ENCODE measurements around the gene CHRM4.
A peak's percentile ranks its signal among the peaks of the same experiment; 100 is the strongest.

The CHRM4 gene

DNA sequence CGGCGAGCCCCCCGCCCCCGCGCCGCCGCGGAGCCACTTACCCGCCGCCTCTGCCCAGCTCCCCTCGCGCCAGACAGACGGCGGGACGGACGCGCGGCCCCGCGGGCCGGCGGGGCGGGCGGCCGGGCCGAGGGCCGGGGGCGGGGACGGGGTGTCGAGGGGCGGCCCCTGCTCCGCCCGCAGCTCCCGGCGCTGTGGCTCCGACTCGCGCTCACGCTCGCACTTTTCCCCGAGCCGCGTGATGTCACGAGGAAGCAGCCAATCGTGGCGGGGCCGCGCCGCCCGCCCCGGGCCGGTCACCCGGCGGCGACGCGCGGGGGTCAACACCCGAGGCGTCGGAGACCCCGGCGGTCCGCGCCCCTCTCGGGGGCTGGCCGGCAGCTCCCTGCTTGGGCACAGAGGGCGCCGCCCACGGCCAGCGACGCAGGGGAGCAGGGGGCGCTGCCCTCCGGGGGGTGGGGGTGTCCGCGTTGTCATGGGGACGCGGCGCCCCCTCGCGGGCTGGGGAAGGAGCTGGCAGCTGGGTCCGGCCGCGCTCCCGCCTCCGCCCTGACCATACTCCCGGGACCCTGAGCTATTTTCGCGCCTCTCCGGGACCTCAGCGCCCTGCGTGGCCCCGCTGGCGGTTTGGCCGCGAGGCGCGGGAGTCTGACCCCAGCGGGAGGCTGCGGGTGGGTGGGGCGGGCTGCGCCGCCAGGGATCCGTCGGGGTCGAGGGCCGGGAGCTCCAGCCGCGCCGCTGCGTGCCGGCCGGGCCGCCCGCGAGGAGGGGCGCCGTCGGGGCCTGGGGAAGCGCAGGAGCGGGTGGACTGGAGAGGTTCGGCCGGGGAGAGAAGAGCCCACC lies at the start of gene CHRM4:
Gene CHRM4 (minus strand): TSS at position 199 of the 843 bp plus-strand sequence. CDS start 5,219 bp downstream, outside the sequence.
- peak within 1 kb of the TSS; percentile 78 for H3K4me3 Mint-ChIP-seq
- no peak within 1 kb of the TSS for H3K27ac Mint-ChIP-seq

DNA sequence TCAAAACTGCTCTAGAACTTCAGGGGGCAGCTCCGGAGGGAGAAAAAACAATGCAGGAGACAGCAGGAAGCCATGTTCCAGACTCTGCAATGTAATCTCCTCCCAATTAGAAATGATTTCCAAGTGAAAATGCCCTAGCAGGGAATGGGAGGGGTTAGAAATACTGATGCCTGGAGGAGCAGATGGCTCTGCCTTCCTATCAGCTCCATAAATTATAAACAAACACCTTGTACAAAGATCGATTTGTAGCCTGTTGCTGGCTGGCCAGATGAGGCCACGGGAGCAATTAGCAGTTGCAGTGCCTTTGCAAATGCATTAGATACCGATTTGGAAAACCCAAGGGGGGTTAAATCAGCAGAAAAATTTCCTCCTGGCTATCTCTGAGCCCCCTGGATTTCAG lies 46.6 kb upstream of the CHRM4 start:
- Mint-ChIP-seq H3K27ac (no peak overlapping the region), H3K4me3 (no peak overlapping the region), H3K9me3 (no peaks in the 10 kb centered on the region), H3K36me3 (ENCODE audit: low read depth) (peaks cover 16% of the 10 kb centered on the region), H3K4me1 (ENCODE audit: low read depth) (no peaks in the 10 kb centered on the region), H3K27me3 (ENCODE audit: low read depth) (no peaks in the 10 kb centered on the region)
- DNase-seq (ENCODE audit: low spot score): no peak

More for the DNA sequence above, at the start of gene CHRM4:
- Mint-ChIP-seq H3K4me1 (ENCODE audit: low read depth) (peaks cover 11% of the 10 kb centered on the region), H3K9me3 (no peaks in the 10 kb centered on the region), H3K27me3 (ENCODE audit: low read depth) (peaks cover 52% of the 10 kb centered on the region), H3K36me3 (ENCODE audit: low read depth) (peaks cover 2% of the 10 kb centered on the region)
- no peak for DNase-seq (ENCODE audit: low spot score)

DNA sequence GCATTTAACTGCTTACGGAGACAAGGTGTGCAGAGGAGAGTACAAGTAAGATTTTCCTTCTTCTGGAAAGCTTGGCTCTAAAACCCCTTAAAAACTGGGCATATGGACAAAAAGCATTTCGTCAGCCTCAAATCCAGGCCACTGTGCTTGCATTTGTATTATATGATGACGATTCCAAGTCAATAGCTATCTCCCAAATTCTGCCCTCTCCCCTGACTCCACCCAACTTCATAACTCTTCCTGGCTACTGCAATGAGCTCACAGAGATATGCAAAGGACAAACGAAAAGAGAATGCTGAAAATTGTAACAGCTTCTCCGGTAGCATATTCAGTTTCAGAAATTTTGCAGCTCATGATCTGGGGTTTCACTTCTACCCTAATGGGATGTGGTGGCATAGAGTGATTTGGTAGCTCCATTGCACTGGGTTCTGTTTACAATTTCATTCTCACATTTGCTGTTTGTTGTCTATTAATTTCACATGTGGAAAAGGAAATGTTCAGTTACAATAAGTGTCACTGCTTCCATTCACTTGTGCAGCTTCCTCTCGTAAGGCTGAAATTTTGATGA lies 45.6 kb upstream of the CHRM4 start:
- no peak overlapping the region for H3K4me3 Mint-ChIP-seq
- no peak for DNase-seq (ENCODE audit: low spot score)
- no peaks in the 10 kb centered on the region for H3K27me3 Mint-ChIP-seq (ENCODE audit: low read depth)
- no peaks in the 10 kb centered on the region for H3K4me1 Mint-ChIP-seq (ENCODE audit: low read depth)
- no peak overlapping the region for H3K27ac Mint-ChIP-seq
- no peaks in the 10 kb centered on the region for H3K9me3 Mint-ChIP-seq
- peaks cover 17% of the 10 kb centered on the region for H3K36me3 Mint-ChIP-seq (ENCODE audit: low read depth)

DNA sequence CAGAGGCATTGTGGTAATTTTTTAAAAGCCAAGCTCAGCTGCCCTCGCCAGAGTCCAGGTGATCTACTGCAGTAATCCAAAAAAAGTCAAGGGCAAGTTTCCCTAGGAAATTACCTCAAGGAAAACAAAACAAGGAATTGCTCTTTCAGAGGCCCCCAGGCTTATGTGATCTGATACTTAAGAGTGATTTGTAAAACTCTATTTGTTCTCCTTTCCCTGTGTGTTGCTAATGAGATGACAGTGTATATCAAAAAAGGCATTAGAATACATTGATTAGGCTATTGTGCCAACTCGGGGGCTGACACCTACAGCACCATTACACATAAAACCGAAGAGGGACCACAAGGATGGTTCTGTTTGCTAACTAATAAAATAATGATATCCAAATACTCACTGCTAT lies 44.5 kb upstream of the CHRM4 start:
- H3K9me3 Mint-ChIP-seq: no peaks in the 10 kb centered on the region
- no peak overlapping the region for H3K27ac Mint-ChIP-seq
- H3K4me1 Mint-ChIP-seq (ENCODE audit: low read depth): no peaks in the 10 kb centered on the region
- H3K36me3 Mint-ChIP-seq (ENCODE audit: low read depth): peaks cover 18% of the 10 kb centered on the region
- no peaks in the 10 kb centered on the region for H3K27me3 Mint-ChIP-seq (ENCODE audit: low read depth)
- DNase-seq (ENCODE audit: low spot score): no peak
- no peak overlapping the region for H3K4me3 Mint-ChIP-seq

DNA sequence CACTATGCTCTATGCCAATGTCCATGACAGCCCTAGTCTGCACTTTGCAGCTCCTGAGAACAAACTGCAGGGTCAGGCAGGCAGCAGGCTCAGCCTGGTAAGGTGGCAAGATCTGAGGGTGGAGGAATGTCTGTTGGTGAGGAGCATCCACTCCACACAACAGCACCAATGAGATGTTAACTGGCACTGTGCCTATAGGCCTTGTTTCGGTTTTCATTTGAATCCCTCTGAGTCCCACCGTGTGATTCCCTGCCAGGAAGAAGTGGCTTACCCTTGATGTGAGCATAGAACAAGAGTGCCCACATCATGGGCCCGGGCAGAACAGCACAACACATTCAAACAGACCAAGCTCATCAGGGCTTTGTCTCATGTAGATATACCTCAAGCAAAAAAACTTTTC lies 44.1 kb upstream of the CHRM4 start:
- no peaks in the 10 kb centered on the region for H3K27me3 Mint-ChIP-seq (ENCODE audit: low read depth)
- H3K4me3 Mint-ChIP-seq: no peak overlapping the region
- no peaks in the 10 kb centered on the region for H3K9me3 Mint-ChIP-seq
- peaks cover 16% of the 10 kb centered on the region for H3K36me3 Mint-ChIP-seq (ENCODE audit: low read depth)
- no peak overlapping the region for H3K27ac Mint-ChIP-seq
- no peak for DNase-seq (ENCODE audit: low spot score)
- H3K4me1 Mint-ChIP-seq (ENCODE audit: low read depth): no peaks in the 10 kb centered on the region

DNA sequence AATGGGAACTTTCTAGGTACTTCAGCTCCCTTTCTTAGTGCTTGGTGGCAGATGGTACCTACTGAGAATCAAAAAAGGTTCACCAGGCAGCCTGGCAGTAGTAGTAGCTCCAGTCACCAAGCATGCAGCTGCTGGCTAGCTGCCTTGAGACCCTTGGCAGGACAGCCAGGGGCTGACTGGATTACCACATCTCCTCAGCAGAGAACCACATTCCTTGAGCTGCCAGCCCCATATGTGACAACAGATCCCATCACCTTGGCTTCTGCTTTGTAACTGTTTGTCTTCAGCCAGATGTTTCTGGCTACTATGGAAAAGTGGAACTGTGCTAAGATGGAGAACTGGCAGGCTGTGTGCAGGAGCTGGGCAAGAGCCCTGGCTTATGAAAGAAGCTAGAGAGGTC lies 39.6 kb upstream of the CHRM4 start:
- no peaks in the 10 kb centered on the region for H3K27me3 Mint-ChIP-seq (ENCODE audit: low read depth)
- H3K4me1 Mint-ChIP-seq (ENCODE audit: low read depth): no peaks in the 10 kb centered on the region

DNA sequence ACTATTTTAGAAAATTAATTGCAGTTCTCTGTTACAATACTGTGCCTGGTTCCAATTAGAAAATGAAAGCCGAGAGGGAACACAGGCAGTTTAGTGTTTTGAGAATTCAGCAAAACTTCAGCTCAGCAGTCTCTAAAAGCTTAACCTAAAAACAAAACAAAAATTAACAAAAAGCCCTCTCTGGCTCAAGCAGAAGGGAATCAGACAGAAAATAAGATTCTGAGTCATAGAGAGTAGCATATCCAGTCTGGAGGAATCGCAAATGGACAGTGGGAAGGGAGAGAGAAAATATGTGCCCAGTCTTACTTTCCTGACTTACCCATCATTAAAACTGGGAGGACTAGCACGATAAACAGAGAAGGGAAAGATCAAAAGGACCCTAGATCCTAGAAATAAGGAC lies 38.1 kb upstream of the CHRM4 start:
- no peaks in the 10 kb centered on the region for H3K27me3 Mint-ChIP-seq (ENCODE audit: low read depth)
- no peak for DNase-seq (ENCODE audit: low spot score)
- no peak overlapping the region for H3K4me3 Mint-ChIP-seq
- H3K27ac Mint-ChIP-seq: no peak overlapping the region
- H3K9me3 Mint-ChIP-seq: no peaks in the 10 kb centered on the region
- no peaks in the 10 kb centered on the region for H3K4me1 Mint-ChIP-seq (ENCODE audit: low read depth)
- peaks cover 17% of the 10 kb centered on the region for H3K36me3 Mint-ChIP-seq (ENCODE audit: low read depth)

More for the DNA sequence above, 39.6 kb upstream of the CHRM4 start:
- no peak overlapping the region for H3K4me3 Mint-ChIP-seq
- no peak for DNase-seq (ENCODE audit: low spot score)
- H3K9me3 Mint-ChIP-seq: no peaks in the 10 kb centered on the region
- H3K36me3 Mint-ChIP-seq (ENCODE audit: low read depth): peaks cover 17% of the 10 kb centered on the region
- no peak overlapping the region for H3K27ac Mint-ChIP-seq

DNA sequence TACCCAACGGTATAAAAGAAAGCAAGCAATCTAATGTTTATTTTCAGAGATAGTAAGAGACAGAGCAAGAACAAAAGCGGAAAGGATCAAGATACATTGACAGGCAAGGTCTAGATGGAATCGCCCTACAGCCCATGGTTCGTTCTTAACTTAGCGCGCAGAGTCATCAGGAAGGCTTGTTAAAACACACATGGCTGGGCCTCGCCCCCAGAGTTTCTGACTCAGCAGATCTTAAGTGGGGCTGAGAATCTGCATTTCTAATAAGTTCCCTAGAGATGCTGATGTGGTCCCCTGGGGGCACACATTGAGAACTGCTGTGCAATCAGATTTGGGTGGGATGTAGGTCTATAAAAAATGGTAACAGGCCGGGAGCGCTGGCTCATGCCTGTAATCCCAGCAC lies 35.8 kb upstream of the CHRM4 start:
- H3K36me3 Mint-ChIP-seq (ENCODE audit: low read depth): peaks cover 10% of the 10 kb centered on the region
- H3K9me3 Mint-ChIP-seq: no peaks in the 10 kb centered on the region
- no peak overlapping the region for H3K4me3 Mint-ChIP-seq
- H3K4me1 Mint-ChIP-seq (ENCODE audit: low read depth): no peaks in the 10 kb centered on the region
- H3K27ac Mint-ChIP-seq: no peak overlapping the region
- DNase-seq (ENCODE audit: low spot score): no peak
- no peaks in the 10 kb centered on the region for H3K27me3 Mint-ChIP-seq (ENCODE audit: low read depth)

DNA sequence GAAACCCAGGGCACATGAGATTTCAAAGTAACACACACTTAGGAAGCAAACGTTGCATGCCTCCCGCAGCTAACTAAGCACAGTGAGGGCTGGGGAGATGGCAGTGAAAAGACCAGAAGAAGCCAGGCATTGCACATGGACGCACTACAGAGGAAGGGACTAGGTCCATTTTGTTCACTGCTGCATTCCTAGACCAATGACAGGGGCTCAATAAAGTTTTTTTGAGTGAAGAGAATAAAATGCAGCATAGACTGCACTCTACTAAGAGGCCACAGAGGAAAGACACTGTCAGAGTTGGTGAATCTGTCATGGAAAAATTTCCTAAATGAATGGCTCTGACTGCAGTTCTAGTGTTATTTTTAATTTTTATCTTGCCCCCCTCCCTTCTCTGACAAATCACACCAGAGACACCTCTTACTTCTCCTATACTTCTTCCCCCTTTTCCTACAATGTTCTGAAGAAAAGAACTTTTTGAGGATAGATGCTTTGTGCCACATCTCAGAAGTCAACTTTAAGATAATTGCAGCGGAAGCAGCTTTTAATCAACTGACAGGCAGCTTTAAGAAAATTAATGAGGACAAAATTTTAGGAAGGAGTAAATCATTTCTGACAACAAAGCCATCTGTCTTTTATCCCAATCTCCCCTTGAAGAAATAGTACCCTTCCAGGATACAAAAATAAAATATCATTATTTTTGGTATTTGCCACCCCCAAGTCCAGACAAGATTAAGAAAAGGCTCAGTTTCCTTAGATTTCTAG lies 34.8 kb upstream of the CHRM4 start:
- H3K27ac Mint-ChIP-seq: no peak overlapping the region
- peaks cover 9% of the 10 kb centered on the region for H3K36me3 Mint-ChIP-seq (ENCODE audit: low read depth)
- no peak overlapping the region for H3K4me3 Mint-ChIP-seq
- H3K9me3 Mint-ChIP-seq: no peaks in the 10 kb centered on the region
- no peaks in the 10 kb centered on the region for H3K4me1 Mint-ChIP-seq (ENCODE audit: low read depth)
- no peak for DNase-seq (ENCODE audit: low spot score)
- no peaks in the 10 kb centered on the region for H3K27me3 Mint-ChIP-seq (ENCODE audit: low read depth)

DNA sequence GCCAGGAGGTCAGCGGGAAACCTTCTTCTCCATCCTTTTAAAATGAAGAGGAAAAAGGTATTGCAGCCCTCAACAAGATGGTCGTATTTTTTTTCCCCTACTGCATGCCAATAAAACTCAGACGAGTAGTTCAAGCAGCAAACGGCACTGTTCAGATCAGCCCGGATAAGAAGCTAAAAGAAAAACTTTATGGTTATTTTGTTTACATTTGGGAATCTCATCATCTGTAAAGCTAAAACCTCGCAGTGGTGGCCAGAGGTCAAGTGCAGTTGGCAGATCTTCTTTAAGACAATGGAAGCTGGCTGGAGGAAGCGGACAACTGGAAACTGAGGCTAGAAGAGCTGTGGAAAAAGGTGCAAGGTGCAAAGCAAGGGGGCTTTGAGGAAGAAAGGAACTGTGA lies 31.0 kb upstream of the CHRM4 start:
- no peaks in the 10 kb centered on the region for H3K9me3 Mint-ChIP-seq
- H3K27ac Mint-ChIP-seq: no peak overlapping the region
- DNase-seq (ENCODE audit: low spot score): no peak
- no peak overlapping the region for H3K4me3 Mint-ChIP-seq
- H3K4me1 Mint-ChIP-seq (ENCODE audit: low read depth): no peaks in the 10 kb centered on the region
- H3K36me3 Mint-ChIP-seq (ENCODE audit: low read depth): peaks cover 7% of the 10 kb centered on the region
- no peaks in the 10 kb centered on the region for H3K27me3 Mint-ChIP-seq (ENCODE audit: low read depth)

DNA sequence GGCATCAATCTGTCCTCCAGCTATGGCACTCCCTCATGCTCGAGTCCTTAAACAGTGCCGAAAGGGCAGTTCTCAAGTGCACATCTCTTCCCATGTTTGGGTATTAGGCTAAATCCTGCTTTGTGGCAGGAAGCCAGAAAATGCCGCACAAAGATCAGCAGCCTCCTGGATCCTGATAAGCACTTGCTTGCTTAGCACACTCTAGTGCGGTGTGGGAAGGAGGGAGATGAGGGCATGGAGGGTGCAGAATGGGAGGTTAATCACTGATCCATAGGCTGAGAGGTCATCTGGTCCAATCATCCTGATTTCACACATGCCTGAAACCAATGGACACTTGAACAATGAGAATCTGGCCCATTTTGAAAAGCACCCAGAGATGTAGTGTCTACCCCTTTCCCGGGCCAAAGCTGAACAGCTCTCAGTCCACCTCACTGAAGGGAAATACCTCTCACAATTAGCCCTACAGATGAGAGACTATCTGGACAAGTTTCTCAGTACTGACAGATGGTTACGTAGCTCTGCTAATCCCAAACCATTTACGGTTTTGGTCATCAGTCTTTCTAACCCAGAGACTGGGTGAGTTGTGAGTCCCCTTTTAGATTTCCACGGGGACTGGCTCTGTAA lies 29.8 kb upstream of the CHRM4 start:
- no peak overlapping the region for H3K4me3 Mint-ChIP-seq
- no peak for DNase-seq (ENCODE audit: low spot score)
- H3K4me1 Mint-ChIP-seq (ENCODE audit: low read depth): no peaks in the 10 kb centered on the region
- no peak overlapping the region for H3K27ac Mint-ChIP-seq
- H3K27me3 Mint-ChIP-seq (ENCODE audit: low read depth): no peaks in the 10 kb centered on the region
- H3K36me3 Mint-ChIP-seq (ENCODE audit: low read depth): peaks cover 9% of the 10 kb centered on the region
- H3K9me3 Mint-ChIP-seq: no peaks in the 10 kb centered on the region

DNA sequence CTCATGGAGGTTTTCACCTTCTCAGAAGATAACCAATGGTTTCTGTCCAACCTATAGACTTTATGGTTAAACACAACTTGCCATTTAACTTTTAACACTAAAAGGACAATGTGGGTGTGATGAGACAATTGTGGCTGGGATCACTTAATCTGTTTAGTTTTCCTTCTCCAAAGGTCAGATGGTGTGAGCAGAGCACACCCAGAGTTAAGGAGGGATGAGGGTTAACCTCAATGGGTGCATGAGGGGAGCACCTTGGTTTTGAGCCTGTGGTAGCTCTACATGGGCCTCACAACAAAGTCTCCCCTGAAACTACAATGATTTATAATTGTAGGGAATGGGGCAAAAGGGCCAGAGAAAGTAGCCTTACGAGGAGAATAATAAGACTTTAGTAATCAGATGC lies 28.9 kb upstream of the CHRM4 start:
- Mint-ChIP-seq H3K4me3 (no peak overlapping the region), H3K27me3 (ENCODE audit: low read depth) (no peaks in the 10 kb centered on the region), H3K4me1 (ENCODE audit: low read depth) (no peaks in the 10 kb centered on the region), H3K27ac (peak overlapping the region; percentile 9), H3K9me3 (no peaks in the 10 kb centered on the region), H3K36me3 (ENCODE audit: low read depth) (peaks cover 9% of the 10 kb centered on the region)
- DNase-seq (ENCODE audit: low spot score): no peak

DNA sequence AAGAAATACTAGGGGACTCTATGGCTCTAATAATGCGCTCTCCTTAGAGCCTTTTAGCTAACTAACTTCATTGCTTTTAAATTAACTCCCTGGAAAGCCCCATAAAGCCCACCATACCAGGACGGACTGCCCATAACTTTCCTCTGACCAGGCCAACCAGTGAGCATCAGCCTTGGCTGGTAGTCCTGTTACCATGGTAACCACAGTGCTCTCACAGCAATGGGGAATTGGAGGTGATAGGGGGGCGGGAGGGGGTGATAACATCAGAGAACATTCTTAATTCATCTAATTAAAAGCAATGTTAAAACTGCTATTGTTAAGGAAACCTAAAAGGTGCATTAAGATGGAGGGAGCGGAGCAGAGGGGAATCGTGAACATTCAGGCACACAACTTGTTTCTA lies 27.2 kb upstream of the CHRM4 start:
- Mint-ChIP-seq H3K9me3 (no peaks in the 10 kb centered on the region), H3K27ac (no peak overlapping the region), H3K4me1 (ENCODE audit: low read depth) (no peaks in the 10 kb centered on the region), H3K27me3 (ENCODE audit: low read depth) (no peaks in the 10 kb centered on the region), H3K4me3 (no peak overlapping the region), H3K36me3 (ENCODE audit: low read depth) (peaks cover 16% of the 10 kb centered on the region)
- no peak for DNase-seq (ENCODE audit: low spot score)

DNA sequence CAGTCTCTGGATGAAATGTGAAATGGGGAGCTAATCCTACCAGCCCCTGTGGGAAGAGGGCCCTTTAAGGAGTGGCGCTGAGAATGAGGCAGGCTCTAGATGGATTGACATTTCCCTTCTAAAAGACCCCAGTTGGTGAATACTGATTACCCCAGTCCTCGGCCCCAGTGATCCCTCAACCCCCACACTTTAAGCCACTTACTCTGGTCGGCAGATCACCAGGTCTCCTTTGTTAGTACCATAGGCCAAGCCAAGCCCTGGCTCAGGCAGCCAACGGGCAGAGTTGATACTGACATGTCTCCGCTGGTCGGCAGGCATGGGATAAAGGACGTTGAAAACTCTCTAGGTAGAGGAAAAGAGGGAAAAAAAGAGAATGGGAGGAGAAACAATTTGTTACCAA lies 26.1 kb upstream of the CHRM4 start:
- Mint-ChIP-seq H3K4me3 (no peak overlapping the region), H3K9me3 (no peaks in the 10 kb centered on the region), H3K27me3 (ENCODE audit: low read depth) (no peaks in the 10 kb centered on the region), H3K36me3 (ENCODE audit: low read depth) (peaks cover 17% of the 10 kb centered on the region), H3K27ac (no peak overlapping the region), H3K4me1 (ENCODE audit: low read depth) (no peaks in the 10 kb centered on the region)
- no peak for DNase-seq (ENCODE audit: low spot score)

Measured in T-helper 2 cell treated with Interferon-gamma antibody and Interleukin-4, amounts not matched to agents 5 μg/mL and 100 μg/mL, for 36 hours (primary cell).